Testis (tissue), 3 donors: Measurements from ENCODE around the gene BAG2. TPM values are rescaled to one million over a fixed set of nuclear protein-coding genes. Genes with fewer than 3 reads are reported as not detected.

ENCODE experiments used
- DNase-seq: peaks from one replicate; pipeline ENCODE4 v3.0.0-alpha.2; 2019
- H3K27ac ChIP-seq, 2 donors: fragments of 200-600 bp; sonication (generic); one replicate each; pipeline ENCODE4 v1.5.1; 2019
- H3K27me3 ChIP-seq: fragments of 200-600 bp; sonication (generic); one replicate; pipeline ENCODE4 v1.5.1; 2019
- H3K36me3 ChIP-seq: fragments of 200-600 bp; sonication (generic); one replicate; pipeline ENCODE4 v1.5.1; 2017; ENCODE audit warnings: low read depth; ENCODE audit errors: missing control alignments
- H3K4me1 ChIP-seq: fragments of 200-600 bp; sonication (generic); one replicate; pipeline ENCODE4 v1.5.1; 2019
- H3K4me3 ChIP-seq, 2 donors: fragments of 200-600 bp; sonication (generic); one replicate each; pipeline ENCODE4 v1.5.1; 2017 to 2019
- H3K9me3 ChIP-seq: fragments of 200-600 bp; sonication (generic); one replicate; pipeline ENCODE4 v1.5.1; 2017
- CTCF ChIP-seq, 3 experiments: fragments of 450-650 bp in 2 of 3; fragments of 200-600 bp in 1 of 3; sonication (generic) in 1 of 3; IDR thresholded peaks; one replicate each; pipeline ENCODE4 v1.5.1; 2016 to 2019; ENCODE audit warnings: antibody characterized with exemption in 3 of 3, mild to moderate bottlenecking in 2 of 3, moderate library complexity in 1 of 3
- POLR2A ChIP-seq: fragments of 450-650 bp; IDR thresholded peaks from one replicate; pipeline ENCODE4 v1.6.1; 2017; ENCODE audit warnings: antibody characterized with exemption, mild to moderate bottlenecking, moderate library complexity
- WGBS, 2 donors: methylation state at CpG; one replicate each; pipeline ENCODE4 v1.1.5; 2018; 5-methylcytosine and 5-hydroxymethylcytosine counted together
- intact Hi-C: fragments of 100-400 bp; cut with DNase I; formaldehyde crosslinking; loops from one replicate; pipeline ENCODE4 v1.15.1; 2023; ENCODE audit warnings: low total_unique reads
- polyA plus RNA-seq: library from polyadenylated mRNA; stranded (reverse); fragments of 350-450 nt; fragmentation: Illumina TruSeq; extraction: RNeasy Lipid Tissue Mini Kit (QIAGEN cat#74804); gene quantifications from one replicate; pipeline ENCODE4 v1.2.3, GENCODE V29; 2014; ENCODE audit warnings: low read depth, low replicate concordance; ENCODE audit not compliant: insufficient read depth
- total RNA-seq, 2 donors: library from RNA; depleted of rRNA; stranded (reverse); fragments of >200 nt; gene quantifications; one replicate each; pipeline ENCODE4 v1.2.3, GENCODE V29; 2016

BAG2 gene
- total and polyA plus RNA-seq, 3 donors from 2014 or later = 5.3 to 12.6 (median 6.1) TPM

GRCh38 chr6:57180596-57180995 lies 8.5 kb downstream of the BAG2 start:
- no peaks in the 10 kb centered on the region for H3K36me3 ChIP-seq
- no peaks in the 10 kb centered on the region for H3K4me1 ChIP-seq
- TF ChIP-seq POLR2A = no peak
- TF ChIP-seq CTCF (IDR thresholded peaks at IDR 0.05) = no peak
- WGBS, 2 donors = 85 to 92% methylated on average over 3 of the region's 3 CpGs
- no peaks in the 10 kb centered on the region for H3K27me3 ChIP-seq
- no peak for DNase-seq
- no peak overlapping the region for H3K4me3 ChIP-seq
- H3K27ac ChIP-seq = no peak overlapping the region
- intact Hi-C loops = no loop called here
- H3K9me3 ChIP-seq = no peaks in the 10 kb centered on the region

DNA sequence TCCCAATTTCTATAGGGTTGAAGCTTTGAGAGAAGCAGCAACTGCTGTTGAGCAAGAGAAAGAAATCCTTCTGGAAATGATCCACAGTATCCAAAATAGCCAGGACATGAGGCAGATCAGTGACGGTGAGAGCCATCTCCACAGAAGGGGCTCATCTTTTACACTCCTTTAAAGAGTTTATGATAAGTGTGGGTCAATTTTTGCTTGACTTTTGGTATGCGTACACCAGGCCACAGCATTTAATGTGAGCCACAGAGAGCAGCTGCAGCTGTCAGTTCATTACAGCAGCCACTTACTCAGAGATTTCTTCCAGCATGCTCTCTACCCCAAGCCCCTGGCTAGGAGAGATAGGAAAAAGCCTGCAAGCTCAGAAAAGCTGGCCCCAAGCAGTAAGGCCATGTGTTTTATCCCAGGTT lies 9.9 kb downstream of the BAG2 start:
- Histone ChIP-seq H3K4me3 (no peak overlapping the region), H3K27ac (no peak overlapping the region), H3K4me1 (no peaks in the 10 kb centered on the region), H3K9me3 (no peaks in the 10 kb centered on the region), H3K27me3 (no peaks in the 10 kb centered on the region), H3K36me3 (no peaks in the 10 kb centered on the region)
- DNase-seq = no peak
- TF ChIP-seq POLR2A (no peak), CTCF (IDR thresholded peaks at IDR 0.05) (no peak)
- intact Hi-C loops = no loop called here
- WGBS, 2 donors = 87 to 93% methylated on average over 2 of the region's 2 CpGs

DNA sequence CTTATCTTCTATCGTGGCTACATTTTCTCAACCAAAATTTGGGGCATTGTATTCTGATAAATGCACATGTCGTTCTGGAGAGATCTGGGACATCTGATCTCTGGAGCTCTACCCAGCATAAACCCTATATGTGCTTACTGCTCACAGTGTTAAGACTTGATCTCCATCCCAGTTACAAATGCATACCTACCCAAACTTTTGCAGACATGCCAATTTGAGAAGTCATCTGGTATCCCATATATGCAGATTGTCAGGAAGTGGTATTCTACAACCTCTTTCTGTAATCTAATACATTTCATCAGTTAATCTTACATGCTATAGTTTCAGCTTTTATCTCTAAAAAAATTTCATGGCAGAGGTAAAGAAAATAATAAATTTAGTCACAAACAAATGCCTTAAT lies 11.2 kb downstream of the BAG2 start:
- no peak overlapping the region for H3K27ac ChIP-seq
- no peak for TF ChIP-seq CTCF (IDR thresholded peaks at IDR 0.05)
- no peak for TF ChIP-seq POLR2A
- DNase-seq = no peak
- H3K4me1 ChIP-seq = no peaks in the 10 kb centered on the region
- H3K4me3 ChIP-seq = no peak overlapping the region
- 83 to 87% methylated on average over 2 of the region's 2 CpGs for WGBS, 2 donors
- no peaks in the 10 kb centered on the region for H3K27me3 ChIP-seq
- no peaks in the 10 kb centered on the region for H3K36me3 ChIP-seq
- no peaks in the 10 kb centered on the region for H3K9me3 ChIP-seq
- intact Hi-C loops = no loop called here

DNA sequence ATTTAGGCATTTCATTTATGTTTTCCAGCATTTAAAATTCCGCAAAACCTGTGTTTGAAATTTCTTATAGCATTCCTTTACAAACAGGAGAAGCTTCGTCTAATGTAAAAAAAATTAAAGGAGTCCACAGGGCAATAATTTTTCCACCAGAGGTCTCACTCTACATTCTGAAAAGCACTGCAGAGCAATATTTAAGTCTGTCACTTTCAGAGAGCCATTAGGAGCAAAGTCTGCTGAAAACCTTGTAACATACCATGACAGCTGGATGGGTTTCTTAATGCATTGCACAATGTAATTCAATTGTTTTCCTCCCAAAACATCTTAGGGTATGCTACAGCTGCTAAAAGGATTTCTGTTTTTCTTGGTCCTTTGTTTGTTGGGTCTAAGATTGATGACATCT lies 18.0 kb downstream of the BAG2 start:
- no peaks in the 10 kb centered on the region for H3K9me3 ChIP-seq
- WGBS, 2 donors = 67 to 80% methylated on average over 2 of the region's 2 CpGs
- intact Hi-C loops = no loop called here
- H3K4me1 ChIP-seq = no peaks in the 10 kb centered on the region
- H3K27ac ChIP-seq = no peak overlapping the region
- TF ChIP-seq CTCF (IDR thresholded peaks at IDR 0.05) = no peak
- no peak for TF ChIP-seq POLR2A
- no peaks in the 10 kb centered on the region for H3K27me3 ChIP-seq
- no peaks in the 10 kb centered on the region for H3K36me3 ChIP-seq
- DNase-seq = no peak
- no peak overlapping the region for H3K4me3 ChIP-seq

- TF ChIP-seq POLR2A (no peak), CTCF (IDR thresholded peaks at IDR 0.05) (no peak)
- H3K27ac ChIP-seq = no peak overlapping the region
- no peaks in the 10 kb centered on the region for H3K4me1 ChIP-seq
- H3K4me3 ChIP-seq = no peak overlapping the region
- intact Hi-C loops = no loop called here
- H3K9me3 ChIP-seq = no peaks in the 10 kb centered on the region
- no peaks in the 10 kb centered on the region for H3K36me3 ChIP-seq
- no peak for DNase-seq
- no peaks in the 10 kb centered on the region for H3K27me3 ChIP-seq
Observed at GRCh38 chr6:57193177-57193576, 21.1 kb downstream of the BAG2 start.
